ENCODE data around the gene STIM1.

DNA sequence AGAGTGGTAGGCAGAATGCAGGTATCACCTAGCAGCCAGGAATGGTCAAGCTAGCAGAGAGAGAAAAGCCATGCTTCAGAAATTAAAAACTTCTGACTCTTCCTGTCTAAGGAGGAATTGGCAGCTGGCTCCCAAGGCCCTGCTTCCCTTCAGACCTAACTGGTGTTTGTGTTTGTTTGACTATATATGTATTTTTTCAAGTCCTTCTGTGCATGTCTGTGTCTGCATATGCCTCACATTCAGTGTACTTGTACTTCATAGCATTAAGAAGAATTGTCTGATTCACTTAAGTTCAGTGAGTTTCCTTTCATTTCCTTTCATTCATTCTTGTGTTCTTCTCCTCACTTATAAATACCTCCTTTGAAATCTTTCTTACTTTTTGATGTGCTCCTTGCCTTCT, 130.2 kb downstream of the STIM1 start:
- TF ChIP-seq EZH2 (IDR thresholded peaks at IDR 0.05) (no peak), POLR2AphosphoS5 (IDR thresholded peaks at IDR 0.05; ENCODE audit: borderline replicate concordance, low read depth, low read length) (no peak)
